Right ventricle myocardium inferior (tissue), 1 donor: ENCODE data around the gene SFRP4. TPM values are rescaled to one million over a fixed set of nuclear protein-coding genes. Genes with fewer than 3 reads are reported as not detected.
A peak's percentile ranks its signal among the peaks of the same experiment; 100 is the strongest.
"Not testable (repeated sequence)": the region's sequence is repeated elsewhere in the genome, so short reads cannot be mapped to it uniquely, and the experiment has no call there.

Source experiments
- ATAC-seq: fragments of 200-7000 bp; cut with Tn5 transposase; one replicate; pipeline ENCODE4 v1.9.1; 2020; ENCODE audit warnings: mild to moderate bottlenecking, moderate library complexity
- DNase-seq: peaks from one replicate; pipeline ENCODE4 v3.0.0; 2021; ENCODE audit errors: missing footprints
- intact Hi-C: fragments of 100-400 bp; cut with DNase I; formaldehyde crosslinking; loops from one replicate; pipeline ENCODE4 v1.11.0; 2022
- long read RNA-seq: library from polyadenylated mRNA; unstranded; transcript quantifications from one replicate; pipeline ENCODE4 v2.0.0, GENCODE V29; 2021
- total RNA-seq: library from RNA; stranded (reverse); fragmentation: NEBNext Ultra II Directional; extraction: Animal tissue kit (Norgen Biotek cat#: 25700); gene quantifications from one replicate; pipeline ENCODE4 v1.2.1, GENCODE V29; 2021
- donor health status: DM: no; HTN: yes; CAD: no; lungs with severe emphysema.

Gene SFRP4
- total RNA-seq = 0.32 TPM
- long read RNA-seq = 0 reads

DNA sequence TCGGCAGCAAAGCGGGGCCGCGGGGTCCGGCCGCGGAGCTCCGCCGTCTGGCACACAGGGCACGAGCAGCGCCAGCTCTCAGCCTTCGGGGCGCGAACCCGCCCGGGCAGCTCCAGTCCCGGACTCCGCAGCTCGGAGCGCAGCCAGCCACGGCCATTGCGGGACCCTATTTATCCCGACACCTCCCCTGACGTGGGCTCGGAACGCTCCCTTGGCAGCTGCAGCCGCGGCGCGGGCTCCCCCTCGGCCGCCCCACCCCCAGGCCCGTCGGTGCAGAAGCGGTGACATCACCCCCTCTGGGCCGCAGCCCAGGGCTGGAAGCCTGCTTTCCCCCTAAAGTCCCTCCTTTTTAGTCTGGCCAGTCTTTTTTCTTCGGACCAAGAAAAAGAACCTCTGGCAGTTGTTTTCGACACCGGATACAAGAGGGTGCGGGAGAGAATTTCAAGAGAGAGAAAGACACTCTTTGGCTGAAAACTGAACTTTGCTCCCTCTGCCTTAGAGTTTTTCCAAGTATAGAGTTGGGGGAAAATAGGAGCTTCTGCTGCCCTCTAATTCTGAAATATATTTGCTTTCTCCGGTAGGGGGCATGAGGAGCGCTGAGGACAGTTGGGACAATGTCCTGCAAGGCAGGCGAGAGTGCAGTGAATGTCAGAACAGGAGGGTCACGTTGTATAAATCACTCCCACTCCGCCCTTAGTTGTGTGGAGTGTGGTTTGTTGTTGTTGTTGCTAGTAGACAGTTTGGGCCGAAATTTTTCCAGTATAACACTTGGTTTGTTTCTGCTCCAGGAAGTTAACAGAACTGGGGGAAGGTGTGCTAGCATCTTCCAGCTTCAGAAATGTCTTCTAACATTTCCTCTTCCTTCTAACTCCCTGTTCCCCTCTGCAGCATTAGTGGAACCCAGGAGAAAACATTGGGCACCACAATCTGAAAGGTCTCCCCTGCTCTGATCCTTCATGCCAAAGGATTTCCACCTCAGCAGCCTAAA is at the start of gene SFRP4:
Gene SFRP4 (minus strand): TSS at position 145 of the 988 bp plus-strand sequence. CDS start 280 bp downstream, outside the sequence.
- ATAC-seq (peak; percentile 64), DNase-seq (peak; percentile 68)
- intact Hi-C loops = loop anchor here (5.0 to 10.0 kb wide), 4 partner anchors 88 to 305 kb away; partner anchors contain the start of gene STARD3NL

- ATAC-seq (no peak), DNase-seq (no peak)
- intact Hi-C loops = no loop called here
Measured at GRCh38 chr7:37964196-37964595, 47.6 kb upstream of the SFRP4 start.

GRCh38 chr7:37961251-37961650 is 44.6 kb upstream of the SFRP4 start:
- DNase-seq (no peak), ATAC-seq (no peak)
- intact Hi-C loops = no loop called here

GRCh38 chr7:37960483-37960882 is 43.9 kb upstream of the SFRP4 start:
- intact Hi-C loops = no loop called here
- ATAC-seq = no peak
- no peak for DNase-seq

- intact Hi-C loops = no loop called here
- no peak for DNase-seq
- no peak for ATAC-seq
Measured at GRCh38 chr7:37957221-37957970, 40.8 kb upstream of the SFRP4 start.

DNA sequence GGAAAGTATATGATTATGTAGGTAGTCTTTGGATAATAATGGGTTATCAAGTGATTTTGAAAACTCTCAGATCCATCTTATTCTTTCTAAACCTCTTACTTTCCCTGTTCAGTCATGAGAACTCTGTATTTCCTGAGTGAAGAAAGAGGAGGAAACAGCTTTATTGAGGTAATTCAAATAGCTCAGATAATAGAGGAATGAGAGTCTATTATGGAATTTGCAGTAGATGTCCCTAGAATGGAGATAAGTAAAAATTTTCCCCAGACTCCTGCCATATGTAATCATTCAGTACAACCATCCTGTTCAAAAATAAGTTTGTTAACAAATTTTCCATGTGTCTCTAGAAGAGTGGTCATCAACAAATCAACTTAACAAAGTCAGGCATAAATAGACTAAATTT is 40.2 kb upstream of the SFRP4 start:
- intact Hi-C loops = no loop called here
- DNase-seq (no peak), ATAC-seq (no peak)

DNA sequence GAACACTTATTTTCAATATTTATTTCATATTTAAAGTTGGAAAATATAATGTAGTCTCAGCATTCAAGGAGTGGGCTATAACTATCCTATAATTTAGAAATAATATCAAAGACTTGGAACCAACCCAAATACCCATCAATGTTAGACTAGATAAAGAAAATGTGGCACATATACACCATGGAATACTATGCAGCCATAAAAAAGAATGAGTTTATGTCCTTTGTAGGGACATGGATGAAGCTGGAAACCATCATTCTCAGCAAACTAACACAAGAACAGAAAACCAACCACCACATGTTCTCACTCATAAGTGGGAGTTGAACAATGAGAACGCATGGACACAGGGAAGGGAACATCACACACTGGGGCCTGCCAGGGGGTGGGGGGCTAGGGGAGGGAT is 37.6 kb upstream of the SFRP4 start:
- intact Hi-C loops, DNase-seq, ATAC-seq: not testable (repeated sequence)

DNA sequence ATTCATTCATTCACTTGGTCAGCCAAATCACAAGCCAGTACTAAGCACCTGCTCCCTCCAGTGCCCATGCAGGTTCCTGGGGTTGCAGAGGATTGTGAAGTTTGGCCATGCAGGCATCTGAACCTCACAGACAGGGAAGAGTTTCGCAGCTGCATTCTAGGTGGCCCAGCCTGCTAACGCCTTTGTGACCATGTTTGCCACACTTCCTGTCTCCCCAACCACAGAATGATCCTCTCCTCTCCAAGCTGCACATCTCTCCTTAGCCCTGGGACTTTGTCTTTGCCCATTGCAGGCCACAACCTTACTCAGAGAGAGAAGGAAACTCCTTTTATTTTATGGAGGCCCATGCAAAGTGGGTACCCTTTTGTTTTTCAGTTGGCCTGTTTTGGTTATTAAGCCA is 35.6 kb upstream of the SFRP4 start:
- no peak for DNase-seq
- intact Hi-C loops = no loop called here
- ATAC-seq = no peak

DNA sequence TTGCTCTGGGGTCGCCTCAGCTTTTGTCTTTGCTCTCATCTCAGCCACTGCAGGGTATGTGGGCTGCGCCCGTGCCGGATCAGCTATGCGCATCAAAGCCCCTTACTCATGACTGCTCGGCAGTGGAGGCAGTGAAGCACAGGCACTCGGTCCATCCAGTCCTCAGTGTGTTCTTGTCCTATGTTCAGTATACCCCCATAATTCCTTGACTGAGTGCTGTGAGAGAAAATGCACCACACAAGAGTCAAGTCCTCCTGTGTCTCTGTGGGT is 31.3 kb upstream of the SFRP4 start:
- no peak for ATAC-seq
- intact Hi-C loops = no loop called here
- no peak for DNase-seq

GRCh38 chr7:37947138-37947940 is 30.7 kb upstream of the SFRP4 start:
- peak; percentile 47 for ATAC-seq
- intact Hi-C loops = no loop called here

DNA sequence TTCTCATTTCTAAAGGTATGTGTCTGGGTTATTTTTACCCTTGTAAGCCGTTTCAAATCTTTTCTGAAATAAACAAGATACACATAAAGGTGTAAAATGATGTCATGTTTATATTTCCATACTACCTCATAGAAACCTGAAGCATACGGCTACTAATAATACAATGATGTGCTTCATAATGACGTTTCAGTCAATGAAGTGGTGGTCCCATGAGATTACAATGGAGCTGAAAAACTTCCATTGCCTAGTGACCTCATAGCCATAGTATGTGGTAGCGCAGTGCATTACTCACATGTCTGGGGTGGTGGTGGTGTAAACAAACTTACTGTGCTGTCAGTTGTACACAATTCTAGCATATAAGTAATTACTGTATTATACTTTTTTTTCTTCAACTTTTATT is 28.7 kb upstream of the SFRP4 start:
- no peak for ATAC-seq
- no peak for DNase-seq
- intact Hi-C loops = no loop called here

More at GRCh38 chr7:37947138-37947940, 30.7 kb upstream of the SFRP4 start:
- DNase-seq = no peak

DNA sequence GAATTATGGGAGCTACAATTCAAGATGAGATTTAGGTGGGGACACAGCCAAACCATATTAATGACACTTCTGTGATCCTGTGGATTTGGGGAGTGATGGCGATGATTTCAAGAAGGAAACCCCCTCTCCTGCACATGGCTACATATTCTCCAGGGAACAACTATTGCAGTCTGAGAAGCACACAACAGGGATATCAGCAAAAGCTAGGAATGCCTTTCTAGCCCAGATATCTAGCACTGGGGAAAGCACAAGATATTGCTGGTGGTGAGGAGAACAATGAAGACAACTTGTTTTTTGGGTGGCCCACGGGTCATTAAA is 28.1 kb upstream of the SFRP4 start:
- ATAC-seq (no peak), DNase-seq (no peak)
- intact Hi-C loops = no loop called here

GRCh38 chr7:37943905-37944736 is 27.5 kb upstream of the SFRP4 start:
- peak; percentile 68 for DNase-seq
- ATAC-seq = no peak
- intact Hi-C loops = loop anchor here (1.0 kb wide), 1 partner anchor 23 kb away; no protein-coding TSS in a partner anchor

DNA sequence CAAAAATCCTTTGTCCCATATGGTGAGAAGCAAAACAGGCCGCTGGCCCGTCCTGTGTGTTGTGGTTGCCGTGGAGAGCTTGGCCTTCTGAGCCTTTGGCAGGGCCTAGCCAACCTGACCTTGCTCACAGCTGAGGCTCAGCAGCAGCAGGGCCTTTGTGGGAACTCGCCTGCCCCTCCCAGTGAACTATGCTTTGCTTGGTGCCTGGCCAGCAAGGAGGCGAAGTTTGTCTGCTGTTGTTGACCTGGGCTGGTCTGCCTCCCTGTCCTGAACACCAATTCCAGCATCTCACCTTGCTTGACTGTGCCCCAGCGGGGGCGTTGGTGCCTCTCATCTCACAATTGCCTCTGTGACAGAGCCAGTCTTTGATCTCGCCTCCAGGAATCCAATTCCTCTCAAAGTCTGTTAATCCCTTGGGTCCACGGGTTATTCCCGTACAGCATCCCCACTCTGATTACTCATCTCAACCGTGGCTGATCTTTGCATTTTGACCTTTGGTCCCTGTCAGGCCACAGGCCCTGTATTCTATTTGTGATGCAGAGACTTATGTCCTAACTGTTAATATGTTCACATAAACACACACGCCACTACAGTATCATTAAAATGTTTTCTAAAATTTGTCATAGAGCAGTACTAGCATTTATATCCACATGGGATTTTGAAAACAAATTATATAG is 26.5 kb upstream of the SFRP4 start:
- DNase-seq = peak; percentile 88
- intact Hi-C loops = loop anchor here (1.0 kb wide), 1 partner anchor 22 kb away; no protein-coding TSS in a partner anchor
- ATAC-seq = peak; percentile 96

DNA sequence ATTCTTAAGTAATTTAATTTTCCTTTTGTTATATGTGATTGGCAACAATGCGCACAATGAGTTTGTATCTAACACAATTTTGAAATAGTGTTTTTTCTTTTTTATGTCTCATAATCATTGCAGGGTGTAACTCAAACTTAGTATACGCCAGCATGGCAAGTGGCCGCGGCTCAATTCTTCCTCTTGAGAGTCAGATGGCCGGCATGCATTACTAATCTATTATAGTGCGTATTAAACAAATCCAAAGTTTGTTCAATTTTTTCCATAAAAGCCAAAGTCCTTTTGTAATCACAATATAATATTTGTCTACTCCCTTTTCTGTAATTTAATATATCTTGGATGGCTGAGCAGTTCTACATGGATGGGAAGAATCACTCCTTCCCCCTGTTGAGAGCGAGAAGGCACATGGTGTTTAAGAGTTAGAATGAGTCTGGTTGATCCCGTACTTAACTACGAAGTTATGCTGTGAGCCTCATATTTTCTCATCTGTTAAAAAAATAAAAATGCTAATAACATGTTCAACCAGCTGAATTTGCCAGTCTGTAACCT is 16.5 kb upstream of the SFRP4 start:
- ATAC-seq (no peak), DNase-seq (no peak)
- intact Hi-C loops = no loop called here

DNA sequence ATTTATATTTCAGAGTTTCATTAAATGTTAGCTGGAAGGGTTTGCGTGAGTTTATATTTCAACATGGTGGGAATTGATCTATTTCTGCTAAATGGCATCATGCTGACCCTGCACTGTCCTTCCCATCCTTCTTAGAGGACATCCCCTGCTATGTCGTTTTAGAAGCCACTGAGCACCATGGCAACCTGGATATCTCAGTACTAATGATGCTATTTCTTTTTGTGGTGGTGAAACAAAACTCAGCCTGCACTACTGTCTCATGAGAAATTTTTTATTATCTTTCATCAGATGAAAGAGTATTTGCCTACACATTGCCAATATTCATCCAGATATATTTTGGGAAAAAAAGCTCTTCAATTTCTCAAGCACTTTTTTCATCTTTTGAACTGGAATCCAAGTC is 15.9 kb upstream of the SFRP4 start:
- ATAC-seq (no peak), DNase-seq (no peak)
- intact Hi-C loops = no loop called here

DNA sequence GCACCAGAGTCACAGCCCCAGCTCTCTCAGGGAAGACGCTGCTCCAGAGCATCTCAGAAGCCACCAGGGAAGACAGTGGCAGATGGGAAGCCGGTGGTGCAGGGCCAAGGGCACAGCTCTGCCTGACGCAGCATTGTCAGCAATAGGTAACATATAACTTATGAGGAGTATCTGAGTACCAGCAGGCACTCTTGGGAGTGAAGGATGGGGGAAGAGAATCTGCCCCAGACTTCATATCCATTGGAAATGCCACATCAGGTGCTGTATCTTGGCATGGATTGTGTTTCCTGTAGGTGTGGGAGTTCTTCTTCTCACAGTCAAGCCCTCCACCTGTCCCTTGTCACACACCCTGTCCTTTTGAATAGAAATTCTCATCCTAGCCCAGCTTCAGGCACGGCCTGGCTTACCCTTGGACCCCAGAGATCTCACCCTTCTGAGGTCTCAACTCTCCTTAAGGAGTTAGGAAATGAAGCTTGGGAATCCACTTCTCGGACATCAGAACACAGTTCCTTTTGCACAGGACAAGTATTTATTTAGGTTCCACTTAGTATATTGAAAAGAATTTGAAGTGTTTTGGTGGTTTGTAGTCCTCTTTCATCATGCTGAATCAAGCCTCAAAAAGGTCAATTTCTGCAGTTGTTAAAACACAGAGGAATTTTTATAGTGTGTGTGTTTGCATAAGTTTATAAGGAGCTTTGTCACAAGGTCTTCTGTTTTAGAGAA is 13.8 kb upstream of the SFRP4 start:
- DNase-seq (no peak), ATAC-seq (no peak)
- intact Hi-C loops = no loop called here
